NCI-H748 (cell line): ENCODE results near the gene NSD2.

Experiments used
- DNase-seq: peaks from one replicate; lab custom pipeline; 2025; ENCODE audit not compliant: unreplicated experiment; lab: John Stamatoyannopoulos, UW

The NSD2 gene

GRCh38 chr4:1967512-1968149 lies 96.4 kb downstream of the NSD2 start:
- no peak for DNase-seq

GRCh38 chr4:1968686-1969295 lies 97.6 kb downstream of the NSD2 start:
- no peak for DNase-seq

DNA sequence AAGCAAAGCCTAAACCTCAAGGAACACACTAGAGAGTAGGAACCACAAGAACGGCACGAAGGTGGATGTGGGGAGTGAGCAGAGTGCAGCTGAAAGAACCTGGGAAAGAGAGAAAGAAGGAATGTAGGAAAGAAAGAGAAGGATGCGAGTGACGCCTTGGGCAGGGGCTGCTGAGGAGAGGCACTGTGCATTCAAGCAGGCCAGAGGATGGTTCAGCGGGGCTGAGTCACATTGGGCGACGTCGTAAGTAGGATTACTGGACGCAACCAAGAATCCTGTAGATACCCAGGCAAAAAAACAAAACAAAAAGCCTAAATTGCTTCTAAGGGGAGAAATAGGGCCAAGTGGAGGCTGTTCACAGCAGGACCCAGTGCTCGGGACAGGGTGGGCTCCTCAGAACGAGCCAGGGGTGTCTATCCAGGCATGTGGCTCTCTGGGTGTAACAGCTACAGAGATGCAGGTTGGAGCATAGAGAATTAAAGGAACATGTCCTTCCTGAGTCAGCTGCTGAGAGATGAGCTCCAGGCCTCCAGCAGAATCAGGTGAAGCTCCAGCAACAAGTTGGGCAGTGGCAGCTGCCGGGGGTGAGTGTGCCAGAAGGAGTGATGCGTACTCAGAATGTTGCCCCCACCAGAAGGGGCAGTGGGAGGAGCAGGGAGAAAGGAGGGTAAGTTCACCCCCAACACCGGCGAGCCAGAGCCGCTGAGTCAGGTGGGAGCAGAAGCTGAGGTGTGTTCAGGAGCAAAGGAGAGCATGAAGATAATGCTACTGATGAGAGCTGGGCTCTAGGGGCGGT lies 98.9 kb downstream of the NSD2 start:
- DNase-seq, result no peak

DNA sequence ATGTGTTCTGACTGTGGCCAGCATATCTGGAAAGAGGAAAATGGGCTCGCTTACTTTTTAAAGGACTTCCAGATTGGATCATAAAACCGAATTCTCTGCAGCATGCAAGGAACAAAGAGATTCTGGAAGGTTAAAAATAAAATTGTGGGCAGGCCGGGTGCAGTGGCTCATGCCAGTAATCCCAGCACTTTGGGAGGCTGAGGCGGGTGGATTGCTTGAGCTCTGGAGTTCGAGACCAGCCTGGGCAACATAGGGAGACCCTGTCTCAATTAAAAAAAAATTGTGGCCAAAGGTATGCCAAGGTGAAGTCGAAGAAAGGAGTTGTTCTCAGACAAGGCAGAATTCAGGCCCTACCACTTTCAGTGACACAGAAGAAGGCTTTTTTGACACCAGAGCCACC lies 99.7 kb downstream of the NSD2 start:
- DNase-seq, result no peak

GRCh38 chr4:1971456-1972200 lies 100.4 kb downstream of the NSD2 start:
- DNase-seq, result no peak

GRCh38 chr4:1972414-1972813 lies 101.2 kb downstream of the NSD2 start:
- DNase-seq, result no peak

GRCh38 chr4:1973218-1973617 lies 102.0 kb downstream of the NSD2 start:
- DNase-seq, result no peak

DNA sequence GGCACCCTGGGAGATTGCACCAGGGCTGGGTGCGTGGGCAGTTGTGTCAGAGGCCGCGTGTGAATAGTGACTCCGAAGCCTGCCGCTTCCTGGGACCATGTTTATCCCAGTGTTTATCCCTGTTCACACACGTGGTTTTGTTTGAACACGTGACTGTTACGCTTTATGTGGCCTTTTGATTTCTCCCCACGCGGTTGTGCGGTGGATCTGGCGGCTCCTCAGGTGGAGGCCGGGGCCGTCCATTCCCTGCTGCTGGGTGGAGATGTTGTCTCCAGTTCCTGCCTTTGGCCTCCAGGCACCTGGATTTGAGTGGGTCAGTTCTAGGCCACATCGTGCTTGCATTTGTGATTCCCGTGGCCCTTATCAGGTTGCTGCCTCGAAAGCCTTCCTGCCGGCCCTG lies 102.5 kb downstream of the NSD2 start:
- no peak for DNase-seq

GRCh38 chr4:1974840-1975239 lies 103.6 kb downstream of the NSD2 start:
- DNase-seq, result no peak

GRCh38 chr4:1975391-1975801 lies 104.2 kb downstream of the NSD2 start:
- DNase-seq, result no peak

- no peak for DNase-seq
These were observed 104.7 kb downstream of the NSD2 start for GRCh38 chr4:1975880-1976279.

GRCh38 chr4:1976416-1977352 lies 105.5 kb downstream of the NSD2 start:
- no peak for DNase-seq

GRCh38 chr4:1978226-1978625 lies 107.0 kb downstream of the NSD2 start:
- DNase-seq, result no peak

GRCh38 chr4:1978741-1979476 lies 107.7 kb downstream of the NSD2 start:
- DNase-seq, result no peak

GRCh38 chr4:1979477-1980196 lies 108.4 kb downstream of the NSD2 start:
- no peak for DNase-seq

- no peak for DNase-seq
These were observed 109.4 kb downstream of the NSD2 start for GRCh38 chr4:1980561-1981041.

DNA sequence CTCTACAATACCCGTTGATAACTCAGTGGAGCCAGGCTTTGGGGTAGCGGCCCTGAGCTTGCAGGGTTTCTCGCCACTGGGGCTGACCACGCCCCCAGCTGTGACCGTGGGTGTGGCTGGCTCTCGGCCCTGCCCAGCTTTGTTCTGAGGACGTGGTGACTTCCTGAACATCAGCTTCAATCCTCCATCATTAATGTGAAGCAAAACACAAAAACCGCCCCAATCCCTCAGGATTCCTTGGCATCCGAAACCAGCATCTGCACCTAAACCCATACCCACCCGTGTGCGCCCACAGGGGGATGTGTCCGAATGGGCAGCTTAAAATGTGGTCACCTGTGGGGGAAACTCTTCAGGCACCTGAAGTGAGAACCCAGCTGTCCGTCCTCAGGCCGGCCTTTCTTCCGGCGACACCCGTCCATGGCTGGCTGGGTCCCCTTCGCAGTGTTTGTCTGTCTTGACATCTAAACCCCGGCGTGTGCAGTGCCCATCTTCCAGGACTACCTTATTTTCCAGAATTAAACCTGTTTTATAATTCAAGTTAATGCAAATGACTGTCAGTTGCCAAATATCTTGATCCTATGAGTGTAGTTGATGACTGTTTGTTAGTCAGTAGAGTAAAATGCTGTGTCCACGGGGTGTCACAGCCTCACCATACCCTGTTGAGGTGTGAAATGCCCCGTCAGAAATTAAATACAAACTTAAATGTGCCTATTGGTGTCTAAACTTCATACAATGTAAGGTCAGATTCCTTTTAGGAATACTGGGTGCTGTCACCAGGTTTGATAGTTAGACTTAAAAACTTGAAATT lies 110.3 kb downstream of the NSD2 start:
- DNase-seq, result peak; percentile 1
